NCI-H345 (cell line): ENCODE measurements around the gene EXOC1.
"Not testable (repeated sequence)": the region's sequence is repeated elsewhere in the genome, so short reads cannot be mapped to it uniquely, and the experiment has no call there.

ENCODE experiments used
- DNase-seq: peaks from one replicate; lab custom pipeline; 2025; lab: John Stamatoyannopoulos, UW

Gene EXOC1

GRCh38 chr4:55907469-55907868 is 54.0 kb downstream of the EXOC1 start:
- DNase-seq, result no peak

- DNase-seq, result no peak
These were observed 56.7 kb downstream of the EXOC1 start for GRCh38 chr4:55910140-55910539.

GRCh38 chr4:55912249-55912648 is 58.8 kb downstream of the EXOC1 start:
- DNase-seq, result no peak

GRCh38 chr4:55920571-55920970 is 67.1 kb downstream of the EXOC1 start:
- DNase-seq, result no peak

GRCh38 chr4:55921093-55921492 is 67.6 kb downstream of the EXOC1 start:
- DNase-seq, result no peak

GRCh38 chr4:55925241-55925640 is 71.8 kb downstream of the EXOC1 start:
- no peak for DNase-seq

- DNase-seq, result no peak
These were observed 73.2 kb downstream of the EXOC1 start for GRCh38 chr4:55926610-55927009.

- no peak for DNase-seq
These were observed 74.5 kb downstream of the EXOC1 start for GRCh38 chr4:55927803-55928437.

- no peak for DNase-seq
These were observed 75.4 kb downstream of the EXOC1 start for GRCh38 chr4:55928846-55929245.

GRCh38 chr4:55931043-55931442 is 77.6 kb downstream of the EXOC1 start:
- no peak for DNase-seq

GRCh38 chr4:55931833-55932232 is 78.4 kb downstream of the EXOC1 start:
- no peak for DNase-seq

- no peak for DNase-seq
These were observed 79.1 kb downstream of the EXOC1 start for GRCh38 chr4:55932511-55932910.

- no peak for DNase-seq
These were observed 80.2 kb downstream of the EXOC1 start for GRCh38 chr4:55933611-55934010.

GRCh38 chr4:55935907-55936306 is 82.5 kb downstream of the EXOC1 start:
- not testable (repeated sequence) for DNase-seq

- DNase-seq, result no peak
These were observed 85.0 kb downstream of the EXOC1 start for GRCh38 chr4:55938481-55938880.

- DNase-seq, result no peak
These were observed 86.0 kb downstream of the EXOC1 start for GRCh38 chr4:55939421-55939820.

- DNase-seq, result no peak
These were observed 88.5 kb downstream of the EXOC1 start for GRCh38 chr4:55941881-55942396.

GRCh38 chr4:55947254-55947882 is 93.9 kb downstream of the EXOC1 start:
- DNase-seq, result no peak

GRCh38 chr4:55947912-55948725 is 94.7 kb downstream of the EXOC1 start:
- DNase-seq, result no peak

- peak; percentile 92 for DNase-seq
These were observed 95.5 kb downstream of the EXOC1 start, which contains the start of gene CEP135 for GRCh38 chr4:55948726-55949481. TSS of gene CEP135 (plus strand) at chr4:55948945. CDS start at chr4:55952131, 3,186 bp downstream.

- no peak for DNase-seq
These were observed 96.0 kb downstream of the EXOC1 start for GRCh38 chr4:55949482-55949802.
